Left renal cortex interstitium (tissue), 4 donors: ENCODE measurements around the gene RNU6-9. TPM values are rescaled to one million over a fixed set of nuclear protein-coding genes. Genes with fewer than 3 reads are reported as not detected.

Source experiments
- DNase-seq, 4 donors: peaks; one replicate each; pipeline ENCODE4 v3.0.0-alpha.2; 2013; ENCODE audit warnings: low read depth in 4 of 4, low spot score in 2 of 4, missing footprints in 1 of 4
- polyA plus RNA-seq, 4 donors: library from polyadenylated mRNA; unstranded; fragments of 120-200 nt; gene quantifications; one replicate each; pipeline ENCODE4 v1.2.1, GENCODE V29; 2013; ENCODE audit not compliant: insufficient read length in 4 of 4

RNU6-9 gene
- polyA plus RNA-seq, 4 donors: not detected

- no peak for DNase-seq
Measured at GRCh38 chr19:861141-861755, 32.0 kb upstream of the RNU6-9 start.

GRCh38 chr19:861756-862580 lies 31.3 kb upstream of the RNU6-9 start:
- no peak for DNase-seq

- no peak for DNase-seq
Measured at GRCh38 chr19:862581-863314, 30.5 kb upstream of the RNU6-9 start.

GRCh38 chr19:863315-863620 lies 30.0 kb upstream of the RNU6-9 start:
- DNase-seq: no peak

- DNase-seq: no peak
Measured at GRCh38 chr19:866769-867300, 26.4 kb upstream of the RNU6-9 start.

- DNase-seq: no peak
Measured at GRCh38 chr19:867301-867793, 25.9 kb upstream of the RNU6-9 start.

GRCh38 chr19:867855-868457 lies 25.3 kb upstream of the RNU6-9 start:
- DNase-seq: no peak

GRCh38 chr19:868458-869244 lies 24.6 kb upstream of the RNU6-9 start:
- no peak for DNase-seq

- DNase-seq: no peak
Measured at GRCh38 chr19:869245-870177, 23.8 kb upstream of the RNU6-9 start.

GRCh38 chr19:870314-870713 lies 23.0 kb upstream of the RNU6-9 start:
- DNase-seq: no peak

GRCh38 chr19:870963-871401 lies 22.3 kb upstream of the RNU6-9 start:
- DNase-seq: no peak

- DNase-seq: no peak
Measured at GRCh38 chr19:871446-872265, 21.6 kb upstream of the RNU6-9 start.

- no peak for DNase-seq
Measured at GRCh38 chr19:872266-872951, 20.9 kb upstream of the RNU6-9 start.

- no peak for DNase-seq
Measured at GRCh38 chr19:873084-873483, 20.2 kb upstream of the RNU6-9 start.

- DNase-seq: no peak
Measured at GRCh38 chr19:873561-874041, 19.7 kb upstream of the RNU6-9 start.

- no peak for DNase-seq
Measured at GRCh38 chr19:875265-875879, 17.9 kb upstream of the RNU6-9 start.

GRCh38 chr19:876089-876488 lies 17.2 kb upstream of the RNU6-9 start:
- DNase-seq: no peak
